Measurements from ENCODE around the gene PWWP2B.
A peak's percentile ranks its signal among the peaks of the same experiment; 100 is the strongest.

Gene PWWP2B

DNA sequence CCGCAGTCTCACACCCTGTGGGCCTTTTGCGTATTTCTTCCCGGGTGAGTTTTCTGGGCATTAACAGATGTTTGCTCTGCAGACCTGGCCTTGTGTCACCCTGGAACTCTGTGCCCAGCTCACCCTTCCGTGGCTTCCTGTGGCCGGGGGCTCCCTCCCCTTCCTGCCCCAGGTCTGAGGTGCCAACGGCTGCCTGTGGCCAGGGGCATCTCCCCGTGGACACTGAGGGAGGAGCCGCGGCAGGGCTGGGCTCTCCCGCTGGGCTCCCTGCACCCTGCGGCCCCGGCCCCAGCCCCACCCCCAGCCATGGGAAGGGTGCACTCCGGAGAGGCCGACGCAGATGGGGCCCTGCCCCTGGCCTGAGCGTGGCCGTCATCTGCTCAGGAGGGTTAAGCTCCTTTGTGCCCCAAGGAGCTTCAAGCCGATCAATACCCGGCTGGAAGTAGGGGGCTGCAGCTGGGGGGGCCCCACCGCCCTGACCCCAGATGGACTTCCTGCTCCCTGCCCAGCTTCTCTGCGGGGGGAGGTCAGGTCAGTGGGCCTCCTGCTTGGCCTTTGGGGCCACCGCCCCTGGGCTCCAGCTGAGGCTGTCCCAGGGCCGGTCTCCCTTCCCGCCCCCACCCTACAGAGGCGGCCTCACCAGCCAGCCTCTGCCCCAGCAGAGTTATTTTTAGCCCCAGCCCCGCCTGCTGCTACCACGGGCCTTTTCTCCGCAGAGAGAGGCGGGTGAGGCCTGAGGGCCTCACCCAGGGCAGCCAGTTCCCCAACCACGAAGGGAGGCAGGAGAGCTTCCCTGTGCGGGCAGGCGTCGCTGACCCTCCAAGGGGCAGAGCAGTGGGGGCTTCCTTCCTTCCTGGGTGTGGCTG lies 24.2 kb downstream of the PWWP2B start:
- ATAC-seq (peak; percentile 62), DNase-seq (no peak)
- Mint-ChIP-seq H3K4me3 (peak overlapping the region; percentile 36 to 38), H3K4me1 (peaks cover 38% of the 10 kb centered on the region), H3K27me3 (no peaks in the 10 kb centered on the region), H3K27ac (peak overlapping the region; percentile 90 to 98), H3K9me3 (no peaks in the 10 kb centered on the region)

- DNase-seq = no peak
- Mint-ChIP-seq H3K9me3 (no peaks in the 10 kb centered on the region), H3K27me3 (no peaks in the 10 kb centered on the region), H3K4me1 (peaks cover 38% of the 10 kb centered on the region), H3K27ac (peak overlapping the region; percentile 90 to 98), H3K4me3 (peak overlapping the region; percentile 36 to 66)
- ATAC-seq = peak; percentile 29
These were observed 25.1 kb downstream of the PWWP2B start for GRCh38 chr10:132421847-132422751.

GRCh38 chr10:132422903-132423825 lies 26.2 kb downstream of the PWWP2B start:
- H3K27me3 Mint-ChIP-seq = no peaks in the 10 kb centered on the region

GRCh38 chr10:132423966-132424861 lies 27.2 kb downstream of the PWWP2B start:
- H3K27ac Mint-ChIP-seq = no peak overlapping the region
- DNase-seq (no peak), ATAC-seq (no peak)
- H3K4me3 Mint-ChIP-seq = no peak overlapping the region
- H3K4me1 Mint-ChIP-seq = peaks cover 38% of the 10 kb centered on the region
- H3K27me3 Mint-ChIP-seq = no peaks in the 10 kb centered on the region
- no peaks in the 10 kb centered on the region for H3K9me3 Mint-ChIP-seq

More at GRCh38 chr10:132422903-132423825, 26.2 kb downstream of the PWWP2B start:
- no peaks in the 10 kb centered on the region for H3K9me3 Mint-ChIP-seq
- H3K4me3 Mint-ChIP-seq = peak overlapping the region; percentile 36 to 66
- H3K4me1 Mint-ChIP-seq = peaks cover 38% of the 10 kb centered on the region
- DNase-seq (no peak), ATAC-seq (peak; percentile 44)
- H3K27ac Mint-ChIP-seq = peak overlapping the region; percentile 78 to 82

DNA sequence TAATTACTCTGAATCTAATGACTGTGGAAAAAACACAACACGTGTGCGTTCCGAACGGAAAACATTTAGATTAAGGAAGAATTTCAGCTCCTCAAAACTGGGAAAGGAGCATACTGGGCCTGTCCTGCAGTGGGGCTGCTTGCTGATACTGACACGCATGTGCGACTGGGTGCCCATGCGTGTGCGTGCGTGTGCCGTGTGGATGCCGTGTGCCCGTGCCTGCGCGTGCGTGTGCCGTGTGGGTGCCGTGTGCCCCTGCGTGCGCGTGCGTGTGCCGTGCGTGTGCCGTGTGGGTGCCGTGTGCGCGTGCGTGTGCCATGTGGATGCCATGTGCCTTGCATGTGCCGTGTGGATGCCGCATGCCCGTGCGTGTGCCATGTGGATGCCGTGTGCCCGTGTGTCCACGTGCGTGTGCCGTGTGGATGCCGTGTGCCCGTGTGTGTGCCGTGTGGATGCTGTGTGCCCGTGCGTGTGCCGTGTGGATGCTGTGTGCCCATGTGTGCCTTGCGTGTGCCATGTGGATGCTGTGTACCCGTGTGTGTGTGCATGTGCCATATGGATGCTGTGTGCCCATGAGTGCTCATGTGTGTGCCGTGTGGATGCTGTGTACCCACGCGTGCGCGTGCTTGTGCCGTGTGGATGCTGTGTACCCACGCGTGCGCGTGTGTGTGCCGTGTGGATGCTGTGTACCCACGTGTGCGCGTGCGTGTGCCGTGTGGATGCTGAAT lies 28.2 kb downstream of the PWWP2B start:
- no peak overlapping the region for H3K4me3 Mint-ChIP-seq
- no peaks in the 10 kb centered on the region for H3K9me3 Mint-ChIP-seq
- H3K4me1 Mint-ChIP-seq = peaks cover 36% of the 10 kb centered on the region
- no peaks in the 10 kb centered on the region for H3K27me3 Mint-ChIP-seq
- DNase-seq (no peak), ATAC-seq (no peak)
- no peak overlapping the region for H3K27ac Mint-ChIP-seq

DNA sequence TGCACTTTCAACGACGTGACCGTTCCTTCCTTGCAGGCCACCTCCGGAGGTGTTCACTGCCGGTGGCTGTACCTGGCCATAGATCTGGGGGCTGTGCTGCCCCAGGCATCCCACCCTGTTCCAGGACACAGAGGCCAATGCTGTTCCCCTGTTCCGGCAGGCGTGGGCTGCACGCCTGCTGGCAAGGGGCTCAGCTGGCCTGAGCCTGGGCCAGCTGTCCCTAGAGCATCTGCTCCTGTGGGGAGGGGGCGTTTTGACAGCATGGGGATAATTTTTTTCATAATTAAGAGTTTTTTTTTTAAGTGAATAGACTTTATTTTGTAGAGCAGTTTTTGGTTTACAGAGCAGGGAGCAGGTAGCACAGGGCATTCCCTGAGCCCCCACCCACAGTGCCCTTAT lies 28.8 kb downstream of the PWWP2B start:
- DNase-seq (no peak), ATAC-seq (no peak)
- H3K4me3 Mint-ChIP-seq = no peak overlapping the region
- H3K9me3 Mint-ChIP-seq = no peaks in the 10 kb centered on the region
- no peak overlapping the region for H3K27ac Mint-ChIP-seq
- H3K27me3 Mint-ChIP-seq = no peaks in the 10 kb centered on the region
- H3K4me1 Mint-ChIP-seq = peaks cover 30% of the 10 kb centered on the region

DNA sequence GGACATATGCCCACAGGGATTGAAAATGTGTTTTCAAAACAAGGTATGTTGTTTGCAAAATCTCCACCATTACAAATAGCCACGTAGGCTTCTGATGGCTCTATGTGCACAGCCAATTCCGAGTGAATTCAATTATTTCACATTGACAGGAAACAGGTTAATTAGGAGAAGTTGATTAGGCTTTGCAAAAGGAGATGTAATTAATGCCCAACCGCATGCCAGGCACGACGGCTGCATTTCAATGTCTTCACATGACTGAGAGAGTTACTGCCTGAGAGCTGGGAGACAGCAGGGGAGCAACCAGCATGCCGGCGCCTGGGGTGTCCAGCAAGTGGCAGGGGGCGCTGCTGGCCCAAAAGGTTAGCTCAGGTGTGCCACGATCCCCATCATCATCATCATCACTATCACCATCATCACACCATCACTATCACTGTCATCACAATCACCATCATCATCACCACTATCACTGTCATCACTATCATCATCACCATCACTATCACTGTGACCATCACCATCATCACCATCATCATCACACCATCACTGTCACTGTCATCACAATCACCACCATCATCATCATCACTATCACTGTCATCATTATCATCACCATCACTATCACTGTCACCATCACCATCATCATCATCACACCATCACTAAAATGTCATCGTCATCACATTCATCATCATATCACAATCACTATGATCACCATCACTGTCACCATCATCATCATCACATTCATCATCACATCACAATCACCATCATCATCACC lies 30.2 kb downstream of the PWWP2B start:
- no peak overlapping the region for H3K27ac Mint-ChIP-seq
- no peak overlapping the region for H3K4me3 Mint-ChIP-seq
- H3K9me3 Mint-ChIP-seq = no peaks in the 10 kb centered on the region
- no peaks in the 10 kb centered on the region for H3K27me3 Mint-ChIP-seq
- ATAC-seq (no peak), DNase-seq (no peak)
- H3K4me1 Mint-ChIP-seq = peaks cover 16% of the 10 kb centered on the region

DNA sequence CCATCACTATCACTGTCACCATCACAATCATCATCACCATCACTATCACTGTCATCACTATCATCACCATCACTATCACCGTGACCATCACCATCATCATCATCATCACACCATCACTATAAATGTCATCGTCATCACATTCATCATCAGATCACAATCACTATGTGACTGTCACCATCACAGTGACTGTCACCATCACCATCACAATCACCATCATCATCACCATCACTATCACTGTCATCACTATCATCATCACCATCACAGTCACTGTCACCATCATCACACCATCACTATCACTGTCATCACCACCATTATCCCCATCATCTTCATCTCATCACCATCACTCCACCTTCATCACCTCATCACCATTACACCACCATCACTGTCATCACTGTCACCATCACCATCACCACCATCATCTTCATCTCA lies 31.0 kb downstream of the PWWP2B start:
- H3K27me3 Mint-ChIP-seq = no peaks in the 10 kb centered on the region
- H3K4me3 Mint-ChIP-seq = no peak overlapping the region
- H3K9me3 Mint-ChIP-seq = no peaks in the 10 kb centered on the region
- no peak for ATAC-seq
- H3K4me1 Mint-ChIP-seq = peaks cover 8% of the 10 kb centered on the region
- DNase-seq = no peak
- H3K27ac Mint-ChIP-seq = no peak overlapping the region

GRCh38 chr10:132428486-132428995 lies 31.5 kb downstream of the PWWP2B start:
- Mint-ChIP-seq H3K9me3 (no peaks in the 10 kb centered on the region), H3K4me1 (peaks cover 2% of the 10 kb centered on the region), H3K27ac (no peak overlapping the region), H3K4me3 (no peak overlapping the region), H3K27me3 (no peaks in the 10 kb centered on the region)
- ATAC-seq = no peak
- no peak for DNase-seq

GRCh38 chr10:132429281-132430230 lies 32.6 kb downstream of the PWWP2B start:
- Mint-ChIP-seq H3K27me3 (no peaks in the 10 kb centered on the region), H3K4me3 (no peak overlapping the region), H3K9me3 (no peaks in the 10 kb centered on the region), H3K27ac (peak overlapping the region in 1 of 2 donors; percentile 14), H3K4me1 (peaks cover 5% of the 10 kb centered on the region)
- no peak for ATAC-seq
- no peak for DNase-seq

- ATAC-seq (no peak), DNase-seq (no peak)
- H3K4me1 Mint-ChIP-seq = peaks cover 5% of the 10 kb centered on the region
- H3K27me3 Mint-ChIP-seq = no peaks in the 10 kb centered on the region
- no peak overlapping the region for H3K27ac Mint-ChIP-seq
- no peak overlapping the region for H3K4me3 Mint-ChIP-seq
- no peaks in the 10 kb centered on the region for H3K9me3 Mint-ChIP-seq
These were observed 33.3 kb downstream of the PWWP2B start for GRCh38 chr10:132430231-132430743.

DNA sequence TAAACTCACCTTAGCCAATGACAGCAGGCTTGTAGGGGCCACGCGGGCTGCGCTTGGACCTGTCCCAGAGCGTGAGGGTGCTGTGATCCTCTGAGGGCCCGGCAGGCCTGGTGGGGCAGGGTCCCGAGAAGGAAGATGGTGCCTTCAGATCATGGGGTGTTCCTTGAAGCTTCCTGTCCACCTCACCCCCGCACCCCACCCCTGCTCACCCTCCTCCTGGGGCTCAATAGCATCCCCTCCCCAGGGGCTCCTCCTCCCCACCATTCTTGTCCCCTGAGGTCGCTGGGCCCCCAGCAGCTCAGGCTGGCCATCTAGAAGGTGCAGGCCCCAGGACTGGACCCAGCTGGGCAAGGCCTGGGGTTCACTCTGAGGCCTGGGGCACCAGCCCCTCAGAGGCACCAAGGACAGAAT lies 33.9 kb downstream of the PWWP2B start:
- ATAC-seq (no peak), DNase-seq (no peak)
- H3K27ac Mint-ChIP-seq = no peak overlapping the region
- H3K27me3 Mint-ChIP-seq = no peaks in the 10 kb centered on the region
- H3K4me1 Mint-ChIP-seq = peaks cover 5% of the 10 kb centered on the region
- no peaks in the 10 kb centered on the region for H3K9me3 Mint-ChIP-seq
- H3K4me3 Mint-ChIP-seq = no peak overlapping the region
